ENCODE results near the gene TBC1D9.

TBC1D9 gene

DNA sequence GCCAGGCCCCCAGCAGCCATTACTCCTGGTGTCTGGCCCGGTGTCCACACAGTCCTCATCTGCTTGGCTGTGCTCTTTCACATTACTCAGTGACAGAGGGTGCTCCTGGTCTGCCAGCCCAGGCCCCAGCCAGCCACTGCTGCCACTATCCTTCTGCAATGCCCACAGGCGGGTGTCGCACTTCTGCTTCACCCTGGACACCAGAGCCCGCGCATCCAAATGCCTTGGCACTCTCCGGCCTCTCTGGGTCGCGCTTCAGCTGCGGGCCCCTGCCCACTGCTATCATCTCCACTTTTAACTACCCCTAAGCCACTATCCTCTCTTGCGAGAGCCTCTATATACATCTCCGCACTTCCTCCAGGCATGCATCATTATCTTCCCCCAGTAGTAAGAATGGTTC, 111.0 kb downstream of the TBC1D9 start:
- Histone ChIP-seq H3K36me3 (ENCODE audit: control insufficient read depth in 2 of 2, insufficient read depth in 1 of 2, low read length in 2 of 2) (peaks cover 0 to 69% of the 10 kb centered on the region in 2 experiments; a peak in 1 of 3 replicates), H3K27ac (ENCODE audit: extremely low read depth, low read depth, low read length) (no peak overlapping the region), H3K4me1 (ENCODE audit: control insufficient read depth, insufficient read depth, low read length) (no peaks in the 10 kb centered on the region), H3K9me3 (ENCODE audit: control insufficient read depth, insufficient read depth, low read depth, low read length) (no peaks in the 10 kb centered on the region), H3K4me3 (ENCODE audit: low read depth, low read length) (no peak overlapping the region)
- ChIA-PET POLR2A (no interaction called here), CTCF (no interaction called here)
- TF ChIP-seq ZNF280D (tag by site-specific recombination; IDR thresholded peaks at IDR 0.05) (no peak), ZNF354C (tag by site-specific recombination; IDR thresholded peaks at IDR 0.05; ENCODE audit: borderline replicate concordance, low read depth) (no peak), KLF8 (tag by site-specific recombination; IDR thresholded peaks at IDR 0.05) (no peak), ZBTB48 (tag by site-specific recombination; IDR thresholded peaks at IDR 0.05) (no peak), ZNF768 (tag by site-specific recombination; IDR thresholded peaks at IDR 0.05) (no peak), BCL11A (tag by site-specific recombination; IDR thresholded peaks at IDR 0.05; ENCODE audit: low read depth) (no peak)
- TF ChIP-seq, protein P1, sequence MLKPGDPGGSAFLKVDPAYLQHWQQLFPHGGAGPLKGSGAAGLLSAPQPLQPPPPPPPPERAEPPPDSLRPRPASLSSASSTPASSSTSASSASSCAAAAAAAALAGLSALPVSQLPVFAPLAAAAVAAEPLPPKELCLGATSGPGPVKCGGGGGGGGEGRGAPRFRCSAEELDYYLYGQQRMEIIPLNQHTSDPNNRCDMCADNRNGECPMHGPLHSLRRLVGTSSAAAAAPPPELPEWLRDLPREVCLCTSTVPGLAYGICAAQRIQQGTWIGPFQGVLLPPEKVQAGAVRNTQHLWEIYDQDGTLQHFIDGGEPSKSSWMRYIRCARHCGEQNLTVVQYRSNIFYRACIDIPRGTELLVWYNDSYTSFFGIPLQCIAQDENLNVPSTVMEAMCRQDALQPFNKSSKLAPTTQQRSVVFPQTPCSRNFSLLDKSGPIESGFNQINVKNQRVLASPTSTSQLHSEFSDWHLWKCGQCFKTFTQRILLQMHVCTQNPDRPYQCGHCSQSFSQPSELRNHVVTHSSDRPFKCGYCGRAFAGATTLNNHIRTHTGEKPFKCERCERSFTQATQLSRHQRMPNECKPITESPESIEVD (tag by site-specific recombination; IDR thresholded peaks at IDR 0.05): no peak
- TF ChIP-seq, protein P2, sequence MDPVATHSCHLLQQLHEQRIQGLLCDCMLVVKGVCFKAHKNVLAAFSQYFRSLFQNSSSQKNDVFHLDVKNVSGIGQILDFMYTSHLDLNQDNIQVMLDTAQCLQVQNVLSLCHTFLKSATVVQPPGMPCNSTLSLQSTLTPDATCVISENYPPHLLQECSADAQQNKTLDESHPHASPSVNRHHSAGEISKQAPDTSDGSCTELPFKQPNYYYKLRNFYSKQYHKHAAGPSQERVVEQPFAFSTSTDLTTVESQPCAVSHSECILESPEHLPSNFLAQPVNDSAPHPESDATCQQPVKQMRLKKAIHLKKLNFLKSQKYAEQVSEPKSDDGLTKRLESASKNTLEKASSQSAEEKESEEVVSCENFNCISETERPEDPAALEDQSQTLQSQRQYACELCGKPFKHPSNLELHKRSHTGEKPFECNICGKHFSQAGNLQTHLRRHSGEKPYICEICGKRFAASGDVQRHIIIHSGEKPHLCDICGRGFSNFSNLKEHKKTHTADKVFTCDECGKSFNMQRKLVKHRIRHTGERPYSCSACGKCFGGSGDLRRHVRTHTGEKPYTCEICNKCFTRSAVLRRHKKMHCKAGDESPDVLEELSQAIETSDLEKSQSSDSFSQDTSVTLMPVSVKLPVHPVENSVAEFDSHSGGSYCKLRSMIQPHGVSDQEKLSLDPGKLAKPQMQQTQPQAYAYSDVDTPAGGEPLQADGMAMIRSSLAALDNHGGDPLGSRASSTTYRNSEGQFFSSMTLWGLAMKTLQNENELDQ (tag by site-specific recombination; IDR thresholded peaks at IDR 0.05; ENCODE audit: low read depth): no peak

- Histone ChIP-seq H3K4me1 (ENCODE audit: control insufficient read depth, insufficient read depth, low read length) (no peaks in the 10 kb centered on the region), H3K4me3 (ENCODE audit: low read depth, low read length) (no peak overlapping the region), H3K9me3 (ENCODE audit: control insufficient read depth, insufficient read depth, low read depth, low read length) (no peaks in the 10 kb centered on the region), H3K36me3 (ENCODE audit: control insufficient read depth in 2 of 2, insufficient read depth in 1 of 2, low read length in 2 of 2) (peaks cover 0 to 70% of the 10 kb centered on the region in 2 experiments; a peak in 1 of 3 replicates), H3K27ac (ENCODE audit: extremely low read depth, low read depth, low read length) (no peak overlapping the region)
- ChIA-PET CTCF (no interaction called here), POLR2A (no interaction called here)
- no peak for TF ChIP-seq ZNF707 (tag by site-specific recombination; IDR thresholded peaks at IDR 0.05)
- TF ChIP-seq ZNF362 (tag by site-specific recombination; IDR thresholded peaks at IDR 0.05): no peak
- no peak for TF ChIP-seq ZNF416 (tag by site-specific recombination; IDR thresholded peaks at IDR 0.05)
- no peak for TF ChIP-seq ZNF571 (tag by site-specific recombination; IDR thresholded peaks at IDR 0.05)
- TF ChIP-seq KLF8 (tag by site-specific recombination; IDR thresholded peaks at IDR 0.05): no peak
- no peak for TF ChIP-seq GLI2 (tag by site-specific recombination; IDR thresholded peaks at IDR 0.05; ENCODE audit: borderline replicate concordance, low read depth)
- TF ChIP-seq ZNF692 (tag by site-specific recombination; IDR thresholded peaks at IDR 0.05): no peak
- TF ChIP-seq ZNF18 (tag by site-specific recombination; IDR thresholded peaks at IDR 0.05): no peak
- TF ChIP-seq, protein P3, sequence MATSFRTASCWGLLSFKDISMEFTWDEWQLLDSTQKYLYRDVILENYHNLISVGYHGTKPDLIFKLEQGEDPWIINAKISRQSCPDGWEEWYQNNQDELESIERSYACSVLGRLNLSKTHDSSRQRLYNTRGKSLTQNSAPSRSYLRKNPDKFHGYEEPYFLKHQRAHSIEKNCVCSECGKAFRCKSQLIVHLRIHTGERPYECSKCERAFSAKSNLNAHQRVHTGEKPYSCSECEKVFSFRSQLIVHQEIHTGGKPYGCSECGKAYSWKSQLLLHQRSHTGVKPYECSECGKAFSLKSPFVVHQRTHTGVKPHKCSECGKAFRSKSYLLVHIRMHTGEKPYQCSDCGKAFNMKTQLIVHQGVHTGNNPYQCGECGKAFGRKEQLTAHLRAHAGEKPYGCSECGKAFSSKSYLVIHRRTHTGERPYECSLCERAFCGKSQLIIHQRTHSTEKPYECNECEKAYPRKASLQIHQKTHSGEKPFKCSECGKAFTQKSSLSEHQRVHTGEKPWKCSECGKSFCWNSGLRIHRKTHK (tag by site-specific recombination; IDR thresholded peaks at IDR 0.05): no peak
- TF ChIP-seq ZNF473 (tag by site-specific recombination; IDR thresholded peaks at IDR 0.05): no peak
- TF ChIP-seq ZBTB8A (tag by site-specific recombination; IDR thresholded peaks at IDR 0.05): no peak
- no peak for TF ChIP-seq ZNF624 (tag by site-specific recombination; IDR thresholded peaks at IDR 0.05)
- TF ChIP-seq GLIS2 (tag by site-specific recombination; IDR thresholded peaks at IDR 0.05): no peak
- no peak for TF ChIP-seq ZNF423 (tag by site-specific recombination; IDR thresholded peaks at IDR 0.05)
Measured at GRCh38 chr4:140644470-140645185, 111.6 kb downstream of the TBC1D9 start.

All from HEK293 (cell line).